C4-2B (cell line): ENCODE measurements around the gene CDC45.

Experiments used
- ZFX ChIP-seq: fragments of 450-650 bp; IDR thresholded peaks from 2 replicates; pipeline ENCODE4 v1.6.1; 2017
- TF ChIP-seq, protein P1 (sequence below): fragments of 450-650 bp; conservative IDR thresholded peaks from 2 replicates; pipeline ENCODE4 v1.5.1; 2017; ENCODE audit warnings: mild to moderate bottlenecking

DNA sequence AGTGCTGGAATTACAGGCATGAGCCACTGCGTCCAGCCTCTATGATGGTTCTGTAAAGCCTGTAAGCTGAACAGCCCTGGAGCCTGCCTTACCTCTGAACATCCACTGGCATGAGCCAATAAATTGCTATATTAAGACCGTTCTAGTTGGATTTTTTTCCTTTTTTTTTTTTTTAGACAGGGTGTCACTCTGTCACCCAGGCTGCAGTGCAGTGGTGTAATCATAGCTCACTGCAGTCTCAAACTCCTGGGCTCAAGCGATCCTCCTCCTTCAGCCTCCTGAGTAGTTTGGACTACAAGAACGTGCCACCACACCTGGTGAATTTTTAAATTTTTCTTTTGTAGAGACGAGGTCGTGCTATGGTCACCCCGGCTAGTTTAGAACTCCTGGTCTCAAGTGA lies 70.7 kb downstream of the CDC45 start:
- TF ChIP-seq, protein P1, sequence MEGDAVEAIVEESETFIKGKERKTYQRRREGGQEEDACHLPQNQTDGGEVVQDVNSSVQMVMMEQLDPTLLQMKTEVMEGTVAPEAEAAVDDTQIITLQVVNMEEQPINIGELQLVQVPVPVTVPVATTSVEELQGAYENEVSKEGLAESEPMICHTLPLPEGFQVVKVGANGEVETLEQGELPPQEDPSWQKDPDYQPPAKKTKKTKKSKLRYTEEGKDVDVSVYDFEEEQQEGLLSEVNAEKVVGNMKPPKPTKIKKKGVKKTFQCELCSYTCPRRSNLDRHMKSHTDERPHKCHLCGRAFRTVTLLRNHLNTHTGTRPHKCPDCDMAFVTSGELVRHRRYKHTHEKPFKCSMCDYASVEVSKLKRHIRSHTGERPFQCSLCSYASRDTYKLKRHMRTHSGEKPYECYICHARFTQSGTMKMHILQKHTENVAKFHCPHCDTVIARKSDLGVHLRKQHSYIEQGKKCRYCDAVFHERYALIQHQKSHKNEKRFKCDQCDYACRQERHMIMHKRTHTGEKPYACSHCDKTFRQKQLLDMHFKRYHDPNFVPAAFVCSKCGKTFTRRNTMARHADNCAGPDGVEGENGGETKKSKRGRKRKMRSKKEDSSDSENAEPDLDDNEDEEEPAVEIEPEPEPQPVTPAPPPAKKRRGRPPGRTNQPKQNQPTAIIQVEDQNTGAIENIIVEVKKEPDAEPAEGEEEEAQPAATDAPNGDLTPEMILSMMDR = no peak
- TF ChIP-seq ZFX = no peak
